ENCODE results near the gene IKZF3. TPM values are rescaled to one million over a fixed set of nuclear protein-coding genes. Genes with fewer than 3 reads are reported as not detected.

IKZF3 gene
- polyA plus RNA-seq, 1 donor (not counting 4 experiments of a cell fraction or from before 2014, with no cell fraction given): not detected

GRCh38 chr17:39717660-39718059 is 146.5 kb downstream of the IKZF3 start:
- Histone ChIP-seq H3K79me2 (ENCODE audit: control insufficient read depth, insufficient read depth, low read length) (no peaks in the 10 kb centered on the region), H3K27ac (ENCODE audit: control insufficient read depth, insufficient read depth, low read length) (no peak overlapping the region), H3K9ac (ENCODE audit: control insufficient read depth, extremely low read depth, insufficient read depth, low read length) (no peak overlapping the region), H4K20me1 (ENCODE audit: control insufficient read depth, extremely low read depth, insufficient read depth, low read length) (no peaks in the 10 kb centered on the region), H3K36me3 (ENCODE audit: control insufficient read depth in 2 of 2, extremely low read depth in 1 of 2, insufficient read depth in 2 of 2, low read length in 2 of 2) (peaks cover 15 to 22% of the 10 kb centered on the region in 2 experiments), H2AFZ (ENCODE audit: control insufficient read depth, low read length) (no peak overlapping the region), H3K4me1 (ENCODE audit: control insufficient read depth, extremely low read depth, insufficient read depth, low read length) (peaks cover 10% of the 10 kb centered on the region), H3K4me2 (ENCODE audit: control insufficient read depth, extremely low read depth, insufficient read depth, low read depth, low read length) (no peak overlapping the region), H3K9me3 (ENCODE audit: control insufficient read depth, low read depth, low read length) (no peaks in the 10 kb centered on the region), H3K9me1 (ENCODE audit: control insufficient read depth, extremely low read depth, insufficient read depth, low read length) (no peaks in the 10 kb centered on the region), H3K27me3 (ENCODE audit: control insufficient read depth, extremely low read depth, insufficient read depth, low read length) (no peaks in the 10 kb centered on the region), H3K4me3 (ENCODE audit: control insufficient read depth in 2 of 3, extremely low read depth in 1 of 3, insufficient read depth in 2 of 3, low read depth in 1 of 3, low read length in 3 of 3) (no peak overlapping the region)
- TF ChIP-seq EZH2 (IDR thresholded peaks at IDR 0.05; ENCODE audit: low read length) (no peak), CTCF (optimal IDR thresholded peaks at IDR 0.05 in 1 of 3, IDR thresholded peaks at IDR 0.05 in 1 of 3, conservative IDR thresholded peaks at IDR 0.05 in 1 of 3; ENCODE audit: extremely low read depth in 1 of 3, insufficient read depth in 2 of 3, low read length in 3 of 3) (no peak)
- dilution Hi-C loops (cut with MboI; ENCODE audit: extremely low pct_ligation_motif_present, low sequenced_read_pairs): no loop called here
- no peak for FAIRE-seq
- DNase-seq (ENCODE audit: low read depth, low spot score): no peak

GRCh38 chr17:39716879-39717536 is 147.1 kb downstream of the IKZF3 start:
- dilution Hi-C loops (cut with MboI; ENCODE audit: extremely low pct_ligation_motif_present, low sequenced_read_pairs): no loop called here
- Histone ChIP-seq H3K9me1 (ENCODE audit: control insufficient read depth, extremely low read depth, insufficient read depth, low read length) (no peaks in the 10 kb centered on the region), H3K4me3 (ENCODE audit: control insufficient read depth in 2 of 3, extremely low read depth in 1 of 3, insufficient read depth in 2 of 3, low read depth in 1 of 3, low read length in 3 of 3) (no peak overlapping the region), H3K4me2 (ENCODE audit: control insufficient read depth, extremely low read depth, insufficient read depth, low read depth, low read length) (no peak overlapping the region), H3K27me3 (ENCODE audit: control insufficient read depth, extremely low read depth, insufficient read depth, low read length) (no peaks in the 10 kb centered on the region), H3K36me3 (ENCODE audit: control insufficient read depth in 2 of 2, extremely low read depth in 1 of 2, insufficient read depth in 2 of 2, low read length in 2 of 2) (peaks cover 20 to 24% of the 10 kb centered on the region in 2 experiments), H3K79me2 (ENCODE audit: control insufficient read depth, insufficient read depth, low read length) (no peaks in the 10 kb centered on the region), H3K4me1 (ENCODE audit: control insufficient read depth, extremely low read depth, insufficient read depth, low read length) (peaks cover 10% of the 10 kb centered on the region), H4K20me1 (ENCODE audit: control insufficient read depth, extremely low read depth, insufficient read depth, low read length) (no peaks in the 10 kb centered on the region), H2AFZ (ENCODE audit: control insufficient read depth, low read length) (no peak overlapping the region), H3K9me3 (ENCODE audit: control insufficient read depth, low read depth, low read length) (no peaks in the 10 kb centered on the region), H3K27ac (ENCODE audit: control insufficient read depth, insufficient read depth, low read length) (peak overlapping the region; percentile 46), H3K9ac (ENCODE audit: control insufficient read depth, extremely low read depth, insufficient read depth, low read length) (peak overlapping the region; percentile 26)
- no peak for DNase-seq (ENCODE audit: low read depth, low spot score)
- TF ChIP-seq EZH2 (IDR thresholded peaks at IDR 0.05; ENCODE audit: low read length): no peak
- no peak for TF ChIP-seq CTCF (optimal IDR thresholded peaks at IDR 0.05 in 1 of 3, IDR thresholded peaks at IDR 0.05 in 1 of 3, conservative IDR thresholded peaks at IDR 0.05 in 1 of 3; ENCODE audit: extremely low read depth in 1 of 3, insufficient read depth in 2 of 3, low read length in 3 of 3)
- FAIRE-seq: peak; percentile 65

Data from keratinocyte (primary cell).